DND-41 (cell line): ENCODE data around the gene CCDC82.
"Not testable (repeated sequence)": the region's sequence is repeated elsewhere in the genome, so short reads cannot be mapped to it uniquely, and the experiment has no call there.

Source experiments
- ATAC-seq: fragments of 200-7000 bp; cut with Tn5 transposase; 3 replicates; pipeline ENCODE4 v1.9.1; 2021; ENCODE audit warnings: low read depth; ENCODE audit not compliant: insufficient read depth
- DNase-seq: peaks from one replicate; pipeline ENCODE4 v3.0.0-alpha.2; 2020
- H2AFZ ChIP-seq: 2 replicates; pipeline ENCODE4 v1.6.0; 2012; ENCODE audit warnings: low read depth, low read length
- H3K27ac ChIP-seq: 2 replicates; pipeline ENCODE4 v1.5.1; 2012; ENCODE audit warnings: low read length, inconsistent platforms
- H3K27me3 ChIP-seq: fragments of 200-600 bp; sonication (generic); 2 replicates; pipeline ENCODE4 v1.6.0; 2012; ENCODE audit warnings: low read length, mild to moderate bottlenecking, inconsistent platforms; ENCODE audit not compliant: insufficient read depth, poor library complexity
- H3K36me3 ChIP-seq: 2 replicates; pipeline ENCODE4 v1.5.1; 2012; ENCODE audit warnings: low read length, inconsistent platforms; ENCODE audit not compliant: insufficient read depth
- H3K4me1 ChIP-seq: 2 replicates; pipeline ENCODE4 v1.5.1; 2012; ENCODE audit warnings: mild to moderate bottlenecking, low read length; ENCODE audit not compliant: insufficient read depth
- H3K4me2 ChIP-seq: 2 replicates; pipeline ENCODE4 v1.6.0; 2012; ENCODE audit warnings: mild to moderate bottlenecking, moderate library complexity, low read length, inconsistent platforms; ENCODE audit not compliant: insufficient read depth
- H3K4me3 ChIP-seq, 2 experiments: fragments of 200-600 bp in 1 of 2; shearing (Covaris generic) in 1 of 2; 2 replicates each; pipeline ENCODE4 v1.5.1; 2012 to 2016; ENCODE audit warnings: inconsistent platforms in 2 of 2, low read length in 2 of 2, mild to moderate bottlenecking in 2 of 2, low read depth in 1 of 2, moderate library complexity in 1 of 2
- H3K79me2 ChIP-seq: 2 replicates; pipeline ENCODE4 v1.6.0; 2012; ENCODE audit warnings: low read length, inconsistent platforms; ENCODE audit not compliant: insufficient read depth
- H3K9ac ChIP-seq: 2 replicates; pipeline ENCODE4 v1.6.0; 2012; ENCODE audit warnings: low read depth, mild to moderate bottlenecking, inconsistent platforms, low read length, moderate library complexity
- H3K9me3 ChIP-seq: 2 replicates; pipeline ENCODE4 v1.5.1; 2012; ENCODE audit warnings: low read length, moderate library complexity, mild to moderate bottlenecking, inconsistent platforms; ENCODE audit not compliant: insufficient read depth, severe bottlenecking
- H4K20me1 ChIP-seq: 2 replicates; pipeline ENCODE4 v1.6.0; 2012; ENCODE audit warnings: low read length; ENCODE audit not compliant: insufficient read depth
- CTCF ChIP-seq: IDR thresholded peaks from 2 replicates; pipeline ENCODE4 v1.5.1; 2012; ENCODE audit warnings: borderline replicate concordance, low read length, moderate library complexity, mild to moderate bottlenecking; ENCODE audit not compliant: poor library complexity, severe bottlenecking; ENCODE audit errors: extremely low read depth
- EZH2 ChIP-seq: IDR thresholded peaks from 3 replicates; pipeline ENCODE4 v1.6.1; 2012; ENCODE audit warnings: borderline replicate concordance, low read depth, mild to moderate bottlenecking, moderate library complexity, low read length, inconsistent platforms; ENCODE audit not compliant: severe bottlenecking

The CCDC82 gene

DNA sequence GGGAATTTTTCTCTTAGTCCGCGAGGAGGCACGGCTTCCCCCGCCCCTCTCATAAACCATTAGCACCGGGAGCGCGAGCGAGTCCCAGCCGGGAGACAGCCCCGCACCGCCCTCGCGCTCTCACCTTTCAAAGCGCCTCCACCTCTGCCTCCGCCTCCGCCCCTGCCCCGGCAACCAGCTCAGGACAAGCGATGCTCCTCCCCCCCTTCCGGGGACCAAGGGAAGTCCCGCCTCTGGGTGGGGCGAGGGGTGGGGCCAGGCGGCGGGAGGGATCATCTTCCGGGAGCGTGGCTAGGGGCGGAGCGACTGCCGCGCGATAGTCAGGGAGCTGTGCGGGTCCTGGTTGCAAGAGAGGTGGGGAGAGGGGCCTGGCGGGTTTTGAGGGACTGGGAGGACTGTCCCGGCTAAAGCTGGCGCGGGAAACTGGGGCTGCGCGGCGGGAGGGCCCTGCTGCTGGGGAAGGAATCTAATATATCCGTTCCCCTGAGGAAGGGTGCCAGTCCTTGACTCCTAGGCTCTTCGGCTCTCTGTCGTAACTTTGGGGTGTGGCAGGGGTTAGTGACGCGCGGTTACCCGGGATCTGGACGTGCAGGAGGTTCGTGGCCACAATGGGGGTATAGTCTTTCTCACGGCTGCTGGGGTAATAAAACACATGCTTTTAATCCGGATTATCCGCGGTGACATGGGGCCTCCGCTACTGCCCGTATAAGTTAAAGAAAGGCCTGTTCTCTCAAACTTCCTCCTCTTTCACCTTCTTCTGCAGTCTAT is at the start of gene CCDC82, which contains the start of gene JRKL:
CCDC82 (minus strand) TSS at position 193 of the 768 bp plus-strand sequence. CDS start 5,165 bp downstream, outside the sequence.
JRKL (plus strand) TSS at position 294 of the 768 bp plus-strand sequence. CDS start 637 bp downstream, outside the sequence.
- TF ChIP-seq EZH2 (no peak), CTCF (no peak)
- H2AFZ ChIP-seq = peak within 1 kb of the TSS; percentile 90
- H3K27me3 ChIP-seq = no peaks in the 10 kb centered on the region
- H3K36me3 ChIP-seq = peaks cover 3% of the 10 kb centered on the region
- DNase-seq = peak; percentile 98
- H3K79me2 ChIP-seq = peaks cover 59% of the 10 kb centered on the region
- H3K4me2 ChIP-seq = peak within 1 kb of the TSS; percentile 88
- H3K9ac ChIP-seq = peak within 1 kb of the TSS; percentile 91
- H3K27ac ChIP-seq = peak within 1 kb of the TSS; percentile 90
- H3K4me3 ChIP-seq = peak within 1 kb of the TSS; percentile 68 to 96
- peak; percentile 89 for ATAC-seq
- peaks cover 57% of the 10 kb centered on the region for H3K4me1 ChIP-seq
- no peaks in the 10 kb centered on the region for H4K20me1 ChIP-seq
- no peaks in the 10 kb centered on the region for H3K9me3 ChIP-seq

- not testable (repeated sequence) for H3K4me2 ChIP-seq, H3K4me3 ChIP-seq, H3K9me3 ChIP-seq, ATAC-seq, H2AFZ ChIP-seq, H4K20me1 ChIP-seq, DNase-seq, H3K9ac ChIP-seq, H3K27me3 ChIP-seq, H3K79me2 ChIP-seq, H3K36me3 ChIP-seq, H3K4me1 ChIP-seq, H3K27ac ChIP-seq
Observed at GRCh38 chr11:96432654-96433053, 42.9 kb upstream of the CCDC82 start.

DNA sequence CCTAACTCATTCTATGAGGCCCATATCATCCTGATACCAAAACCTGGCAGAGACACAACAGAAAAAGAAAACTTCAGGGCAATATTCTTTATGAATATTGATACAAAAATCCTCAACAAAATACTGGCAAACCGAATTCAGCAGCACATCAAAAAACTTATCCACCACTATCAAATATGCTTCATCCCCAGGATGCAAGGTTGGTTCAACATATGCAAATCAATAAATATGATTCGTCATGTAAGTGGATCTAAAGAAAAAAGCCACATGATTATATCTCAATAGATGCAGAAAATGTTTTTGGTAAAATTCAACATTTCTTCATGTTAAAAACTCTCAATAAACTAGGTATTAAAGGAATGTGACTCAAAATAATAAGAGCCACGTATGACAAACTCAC is 41.0 kb upstream of the CCDC82 start:
- Histone ChIP-seq H3K36me3 (no peaks in the 10 kb centered on the region), H3K4me2 (no peak overlapping the region), H3K9me3 (no peaks in the 10 kb centered on the region), H3K4me1 (no peaks in the 10 kb centered on the region), H2AFZ (no peak overlapping the region), H4K20me1 (no peaks in the 10 kb centered on the region), H3K4me3 (no peak overlapping the region), H3K27me3 (peaks cover 6% of the 10 kb centered on the region), H3K9ac (no peak overlapping the region), H3K79me2 (no peaks in the 10 kb centered on the region), H3K27ac (no peak overlapping the region)
- no peak for ATAC-seq
- no peak for DNase-seq
- TF ChIP-seq CTCF = no peak
- TF ChIP-seq EZH2 = no peak

GRCh38 chr11:96424693-96425092 is 35.0 kb upstream of the CCDC82 start:
- no peak overlapping the region for H3K4me3 ChIP-seq

More at GRCh38 chr11:96424693-96425092, 35.0 kb upstream of the CCDC82 start:
- Histone ChIP-seq H3K4me1 (no peaks in the 10 kb centered on the region), H3K9ac (no peak overlapping the region), H3K27me3 (peaks cover 9% of the 10 kb centered on the region), H3K27ac (no peak overlapping the region), H3K9me3 (no peaks in the 10 kb centered on the region), H4K20me1 (no peaks in the 10 kb centered on the region), H3K36me3 (no peaks in the 10 kb centered on the region), H3K79me2 (no peaks in the 10 kb centered on the region), H3K4me2 (no peak overlapping the region), H2AFZ (no peak overlapping the region)
- TF ChIP-seq EZH2 (no peak), CTCF (no peak)
- DNase-seq (no peak), ATAC-seq (no peak)
